ENCODE measurements around the gene SRSF7. TPM values are rescaled to one million over a fixed set of nuclear protein-coding genes. Genes with fewer than 3 reads are reported as not detected.
A peak's percentile ranks its signal among the peaks of the same experiment; 100 is the strongest.
"Not testable (repeated sequence)": the region's sequence is repeated elsewhere in the genome, so short reads cannot be mapped to it uniquely, and the experiment has no call there.

The SRSF7 gene
- total RNA-seq, 1 donor from 2014 or later: 187 TPM

GRCh38 chr2:38742797-38743559 is 8.2 kb downstream of the SRSF7 start:
- TF ChIP-seq, protein P1, sequence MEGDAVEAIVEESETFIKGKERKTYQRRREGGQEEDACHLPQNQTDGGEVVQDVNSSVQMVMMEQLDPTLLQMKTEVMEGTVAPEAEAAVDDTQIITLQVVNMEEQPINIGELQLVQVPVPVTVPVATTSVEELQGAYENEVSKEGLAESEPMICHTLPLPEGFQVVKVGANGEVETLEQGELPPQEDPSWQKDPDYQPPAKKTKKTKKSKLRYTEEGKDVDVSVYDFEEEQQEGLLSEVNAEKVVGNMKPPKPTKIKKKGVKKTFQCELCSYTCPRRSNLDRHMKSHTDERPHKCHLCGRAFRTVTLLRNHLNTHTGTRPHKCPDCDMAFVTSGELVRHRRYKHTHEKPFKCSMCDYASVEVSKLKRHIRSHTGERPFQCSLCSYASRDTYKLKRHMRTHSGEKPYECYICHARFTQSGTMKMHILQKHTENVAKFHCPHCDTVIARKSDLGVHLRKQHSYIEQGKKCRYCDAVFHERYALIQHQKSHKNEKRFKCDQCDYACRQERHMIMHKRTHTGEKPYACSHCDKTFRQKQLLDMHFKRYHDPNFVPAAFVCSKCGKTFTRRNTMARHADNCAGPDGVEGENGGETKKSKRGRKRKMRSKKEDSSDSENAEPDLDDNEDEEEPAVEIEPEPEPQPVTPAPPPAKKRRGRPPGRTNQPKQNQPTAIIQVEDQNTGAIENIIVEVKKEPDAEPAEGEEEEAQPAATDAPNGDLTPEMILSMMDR (IDR thresholded peaks at IDR 0.05; ENCODE audit: unreplicated experiment): no peak
- no peak for DNase-seq (ENCODE audit: low spot score in 2 of 2, unreplicated experiment in 2 of 2)
- Mint-ChIP-seq H3K27me3 (ENCODE audit: low read depth) (no peaks in the 10 kb centered on the region), H3K4me1 (peaks cover 18% of the 10 kb centered on the region), H3K27ac (no peak overlapping the region), H3K36me3 (peaks cover 62% of the 10 kb centered on the region), H3K4me3 (no peak overlapping the region), H3K9me3 (peaks cover 9% of the 10 kb centered on the region)

DNA sequence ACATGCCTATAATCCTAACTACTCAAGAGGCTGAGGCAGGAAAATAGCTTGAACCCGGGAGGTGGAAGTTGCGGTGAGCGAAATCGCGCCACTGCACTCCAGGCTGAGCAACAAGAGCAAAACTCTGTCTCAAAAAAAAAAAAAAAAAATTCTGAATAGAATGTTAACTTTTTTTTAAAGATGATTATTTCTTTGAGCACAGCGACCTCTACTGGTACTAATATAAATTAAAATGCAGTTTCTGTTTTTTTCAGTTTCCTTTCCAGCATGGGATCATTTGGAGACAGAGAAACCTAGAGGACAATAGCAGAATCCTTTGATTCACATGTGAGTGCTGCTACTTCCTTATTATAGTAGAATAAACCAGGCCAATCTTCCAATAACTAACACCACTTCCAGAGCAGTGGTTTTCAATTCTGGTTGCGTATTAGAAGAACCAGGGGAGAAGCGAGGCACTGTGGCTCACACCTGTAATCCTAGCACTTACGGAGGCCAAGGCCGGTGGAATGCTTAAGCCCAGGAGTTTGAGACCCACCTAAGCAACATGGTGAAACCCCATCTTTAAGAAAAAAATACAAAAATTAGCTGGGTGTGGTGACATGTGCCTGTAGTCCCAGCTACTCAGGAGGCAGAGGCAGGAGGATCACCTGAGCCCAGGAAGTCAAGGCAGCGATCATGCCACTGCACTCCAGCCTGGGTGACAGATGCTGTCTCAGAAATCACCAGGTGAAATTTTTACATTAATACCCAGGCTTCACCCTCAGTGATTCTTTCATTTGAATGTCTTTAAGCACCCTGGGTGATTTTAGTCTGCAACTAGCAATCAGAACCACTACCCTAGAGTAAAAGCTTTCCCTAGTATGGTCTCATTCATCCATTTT is 10.1 kb downstream of the SRSF7 start:
- TF ChIP-seq, protein P1 (IDR thresholded peaks at IDR 0.05; ENCODE audit: unreplicated experiment): peak; percentile 92
- Mint-ChIP-seq H3K9me3 (peaks cover 9% of the 10 kb centered on the region), H3K4me1 (peaks cover 17% of the 10 kb centered on the region), H3K27ac (peak overlapping the region; percentile 72), H3K4me3 (no peak overlapping the region), H3K27me3 (ENCODE audit: low read depth) (no peaks in the 10 kb centered on the region), H3K36me3 (peaks cover 49% of the 10 kb centered on the region)
- no peak for DNase-seq (ENCODE audit: low spot score in 2 of 2, unreplicated experiment in 2 of 2)

DNA sequence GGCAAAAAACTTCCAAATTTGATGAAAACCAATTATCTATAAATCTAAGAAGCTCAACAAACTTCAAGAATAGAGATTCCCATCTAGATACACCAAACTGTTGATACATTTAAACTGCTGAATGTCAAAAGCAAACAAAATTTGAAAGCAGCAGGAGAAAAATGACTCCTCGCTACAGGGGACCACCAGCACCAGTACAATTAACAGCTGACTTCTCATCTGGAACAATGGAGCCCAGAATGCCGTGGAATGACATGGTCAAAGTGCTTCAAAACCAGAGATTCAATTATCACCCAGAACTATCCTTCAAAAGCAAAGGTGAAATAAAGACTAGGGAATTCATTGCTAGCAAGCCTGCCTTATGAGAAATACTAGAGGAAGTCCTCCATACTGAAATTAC is 11.6 kb downstream of the SRSF7 start:
- peaks cover 41% of the 10 kb centered on the region for H3K36me3 Mint-ChIP-seq
- TF ChIP-seq, protein P1 (IDR thresholded peaks at IDR 0.05; ENCODE audit: unreplicated experiment): no peak
- H3K9me3 Mint-ChIP-seq: peaks cover 9% of the 10 kb centered on the region
- no peak for DNase-seq (ENCODE audit: low spot score in 2 of 2, unreplicated experiment in 2 of 2)
- H3K27ac Mint-ChIP-seq: no peak overlapping the region
- no peak overlapping the region for H3K4me3 Mint-ChIP-seq
- no peaks in the 10 kb centered on the region for H3K27me3 Mint-ChIP-seq (ENCODE audit: low read depth)
- H3K4me1 Mint-ChIP-seq: peaks cover 21% of the 10 kb centered on the region

- no peak for DNase-seq (ENCODE audit: low spot score in 2 of 2, unreplicated experiment in 2 of 2)
- Mint-ChIP-seq H3K27ac (peak overlapping the region; percentile 94), H3K36me3 (peaks cover 40% of the 10 kb centered on the region), H3K9me3 (peaks cover 9% of the 10 kb centered on the region), H3K4me3 (no peak overlapping the region), H3K27me3 (ENCODE audit: low read depth) (no peaks in the 10 kb centered on the region), H3K4me1 (peaks cover 21% of the 10 kb centered on the region)
- TF ChIP-seq, protein P1 (IDR thresholded peaks at IDR 0.05; ENCODE audit: unreplicated experiment): no peak
These were observed 13.2 kb downstream of the SRSF7 start for GRCh38 chr2:38737925-38738324.

- DNase-seq (ENCODE audit: low spot score in 2 of 2, unreplicated experiment in 2 of 2); H3K9me3 Mint-ChIP-seq; H3K27me3 Mint-ChIP-seq (ENCODE audit: low read depth); H3K4me3 Mint-ChIP-seq: not testable (repeated sequence)
- peaks cover 38% of the 10 kb centered on the region for H3K36me3 Mint-ChIP-seq
- peaks cover 21% of the 10 kb centered on the region for H3K4me1 Mint-ChIP-seq
- H3K27ac Mint-ChIP-seq: peak overlapping the region; percentile 94
These were observed 14.0 kb downstream of the SRSF7 start for GRCh38 chr2:38737000-38737698.

Data from mesothelial cell of epicardium (in vitro differentiated cells).